GM18511 (cell line): ENCODE results near the gene EIF4ENIF1.
A peak's percentile ranks its signal among the peaks of the same experiment; 100 is the strongest.
"Not testable (repeated sequence)": the region's sequence is repeated elsewhere in the genome, so short reads cannot be mapped to it uniquely, and the experiment has no call there.

Experiments used
- ATAC-seq: cut with Tn5 transposase; IDR thresholded peaks from one replicate; pipeline ENCODE4 v1.9.1; 2021; ENCODE audit warnings: mild to moderate bottlenecking, moderate library complexity; ENCODE audit not compliant: unreplicated experiment

The EIF4ENIF1 gene

DNA sequence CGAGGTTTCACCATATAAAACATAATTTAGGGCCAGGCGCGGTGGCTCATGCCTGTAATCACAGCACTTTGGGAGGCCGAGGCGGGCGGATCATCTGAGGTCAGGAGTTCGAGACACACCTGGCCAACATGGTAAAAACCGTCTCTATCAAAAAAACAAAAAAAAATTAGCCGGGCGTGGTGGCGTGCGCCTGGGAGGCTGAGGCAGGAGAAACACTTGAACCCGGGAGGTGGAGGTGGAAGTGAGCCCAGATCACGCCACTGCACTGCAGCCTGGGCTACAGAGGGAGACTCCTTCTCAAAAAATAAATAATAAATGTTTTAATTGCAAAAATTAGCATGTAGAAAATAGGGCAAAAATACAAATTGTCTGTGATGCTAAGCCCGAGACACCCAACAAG, 5.7 kb upstream of the EIF4ENIF1 start:
- ATAC-seq = no peak

DNA sequence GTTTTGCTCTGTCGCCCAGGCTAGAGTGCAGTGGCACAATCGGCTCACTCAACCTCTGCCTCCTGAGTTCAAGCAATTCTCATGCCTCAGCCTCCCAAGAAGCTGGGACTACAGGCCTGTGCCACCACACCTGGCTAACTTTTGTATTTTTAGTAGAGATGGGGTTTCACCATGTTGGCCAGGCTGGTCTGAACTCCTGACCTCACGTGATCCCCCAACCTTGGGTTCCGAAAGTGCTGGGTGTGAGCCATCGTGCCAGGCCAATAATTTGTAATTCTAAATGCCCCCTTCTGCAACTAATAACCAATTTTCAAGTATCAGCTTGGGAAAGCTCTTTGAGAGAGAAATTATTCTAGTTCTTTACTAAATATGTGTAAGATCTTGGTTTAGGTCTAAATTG, 3.7 kb upstream of the EIF4ENIF1 start:
- ATAC-seq = not testable (repeated sequence)

DNA sequence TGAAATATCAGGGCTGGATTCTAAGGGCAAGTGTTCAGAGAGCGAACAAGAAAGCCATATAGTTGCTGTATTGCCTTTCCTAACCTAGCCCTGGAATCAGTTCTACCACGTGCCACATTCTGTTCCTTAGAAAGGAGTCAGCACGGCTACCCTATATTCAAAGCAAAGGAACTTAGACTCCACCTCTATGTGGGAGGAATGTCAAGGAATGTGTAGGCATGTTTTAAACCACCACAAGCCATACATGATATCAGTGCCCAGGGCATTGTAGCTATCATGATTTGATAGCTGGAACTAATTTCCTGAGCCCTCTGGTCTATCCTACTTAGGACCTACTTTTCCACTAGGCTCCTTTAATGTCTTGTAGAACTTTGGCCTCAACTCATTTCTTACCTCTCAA, 2.5 kb upstream of the EIF4ENIF1 start:
- no peak for ATAC-seq

DNA sequence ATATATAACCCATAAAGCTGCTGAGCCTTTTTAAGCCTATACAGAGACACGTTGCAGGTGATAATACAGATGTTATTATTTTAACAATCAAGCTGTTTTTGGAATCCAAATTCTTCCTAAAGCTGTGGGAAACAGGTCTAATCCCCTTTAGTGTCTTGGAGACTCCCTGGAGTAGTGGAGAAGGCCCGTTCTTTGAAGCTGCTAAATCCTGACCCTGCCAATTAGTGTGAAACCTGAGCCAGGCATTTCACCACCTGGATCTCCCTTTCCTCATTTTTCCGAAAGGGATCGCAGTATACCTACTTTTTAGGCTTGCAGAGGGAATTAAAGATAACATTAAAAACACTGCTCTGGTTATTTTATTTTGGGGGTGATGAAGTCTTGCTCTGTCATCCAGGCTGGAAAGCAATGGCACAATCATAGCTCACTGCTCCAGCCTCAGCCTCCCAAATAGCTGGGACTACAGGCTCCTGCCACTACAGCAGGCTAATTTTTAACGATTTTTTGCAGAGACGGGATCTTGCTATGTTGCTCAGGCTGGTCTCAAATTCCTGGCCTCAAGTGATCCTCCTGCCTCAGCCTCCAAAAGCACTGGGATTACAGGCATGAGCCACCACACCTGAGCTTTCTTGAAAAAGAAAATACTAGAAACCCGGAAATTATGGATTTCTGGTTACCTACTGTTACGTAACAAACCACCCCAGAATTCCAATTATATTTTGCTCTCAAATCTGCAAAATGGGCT, 1.7 kb upstream of the EIF4ENIF1 start:
- no peak for ATAC-seq

DNA sequence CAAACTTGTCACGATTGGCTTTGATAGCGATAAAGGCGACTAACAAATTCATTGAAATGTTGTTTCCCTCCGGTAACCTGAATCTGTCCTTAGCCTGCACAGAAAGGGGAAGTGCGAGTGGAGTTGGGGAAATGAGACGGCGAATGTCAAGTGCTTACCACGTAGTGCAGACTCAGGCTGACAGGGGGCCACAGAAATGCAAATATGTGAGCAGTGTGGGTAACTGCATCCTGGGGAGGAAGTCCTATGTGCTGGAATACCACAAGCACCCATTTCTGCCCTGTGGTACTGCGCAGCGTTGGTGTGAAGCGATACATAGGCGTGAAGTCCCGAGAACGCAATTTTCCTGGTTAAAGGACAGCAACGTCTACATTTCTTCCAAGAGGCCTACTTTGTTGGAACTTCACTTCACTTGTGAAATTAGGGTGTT, 869 bp upstream of the EIF4ENIF1 start:
- peak; percentile 61 for ATAC-seq

DNA sequence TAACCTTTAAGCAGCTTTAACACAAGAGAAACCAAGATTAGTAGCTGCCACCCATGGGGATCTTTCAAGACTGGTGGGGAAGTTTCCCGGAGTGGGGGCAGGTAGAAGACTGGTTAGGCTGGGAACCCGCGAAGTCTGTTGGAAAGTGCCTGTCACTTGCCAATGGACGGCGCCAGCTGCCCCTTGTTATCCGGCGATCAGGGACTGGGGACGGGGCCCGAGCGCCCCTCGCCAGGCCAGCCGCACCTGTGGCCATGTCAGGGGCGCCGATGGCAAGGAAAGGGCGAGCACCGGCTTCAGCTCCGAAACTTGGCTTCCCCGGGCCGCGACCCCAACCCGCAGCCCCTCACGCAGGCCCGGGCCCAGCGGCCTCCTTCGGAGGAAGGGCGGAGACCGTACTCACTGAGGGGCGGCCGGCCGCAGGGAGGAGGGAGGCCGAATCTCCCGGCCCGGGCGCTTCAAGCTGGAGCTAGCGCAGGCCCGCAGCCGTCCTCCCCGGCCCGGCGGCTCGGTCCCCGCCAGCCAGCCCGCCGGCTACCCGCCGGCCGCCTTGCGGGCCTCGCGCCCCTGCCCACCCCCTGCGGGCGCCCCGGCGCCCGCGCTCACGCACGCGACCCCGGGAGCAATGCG, 539 bp downstream of the EIF4ENIF1 start:
- ATAC-seq = peak; percentile 14

DNA sequence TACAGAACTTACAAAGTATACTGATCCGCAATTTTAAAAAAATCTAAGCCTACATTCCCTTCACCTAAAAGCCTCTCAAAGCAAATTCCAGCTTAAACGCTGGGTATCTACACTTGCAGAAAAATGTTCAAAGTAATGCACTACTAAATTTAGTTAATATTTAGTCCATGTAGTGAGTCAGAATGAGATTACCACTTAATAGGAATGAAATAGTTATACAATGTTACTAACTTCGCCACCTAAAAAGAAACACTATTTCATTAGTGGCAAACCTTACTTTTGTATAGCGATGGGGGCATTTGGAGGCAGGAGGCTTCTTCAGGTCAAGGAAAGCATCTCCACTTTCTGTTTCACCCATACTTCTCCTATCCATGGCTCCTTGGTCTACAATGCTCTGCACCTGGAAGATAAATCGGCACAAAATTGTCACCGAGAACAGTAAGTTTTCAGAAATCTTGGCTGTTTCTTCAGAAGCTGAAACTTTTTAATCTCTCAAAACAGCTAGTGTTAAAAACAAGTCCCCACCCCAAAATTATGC, 1.2 kb downstream of the EIF4ENIF1 start:
- ATAC-seq = no peak

DNA sequence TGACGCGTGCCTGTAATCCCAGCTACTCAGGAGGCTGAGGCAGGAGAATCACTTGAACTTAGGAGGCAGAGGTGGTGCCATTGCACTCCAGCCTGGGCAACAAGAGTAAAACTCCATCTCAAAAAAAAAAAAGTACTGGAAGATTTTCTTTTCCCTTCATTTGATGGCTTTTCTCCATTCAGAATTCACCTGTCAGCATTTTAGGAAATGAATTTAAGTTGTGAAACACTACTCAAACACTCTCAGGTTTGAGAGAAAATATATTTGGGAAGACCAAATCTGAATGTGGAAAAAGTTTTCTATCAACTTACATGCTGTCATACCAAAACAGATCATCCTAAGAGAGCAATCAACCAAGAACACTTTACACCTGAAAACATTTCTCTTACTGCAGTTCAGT, 2.7 kb downstream of the EIF4ENIF1 start:
- ATAC-seq = no peak

DNA sequence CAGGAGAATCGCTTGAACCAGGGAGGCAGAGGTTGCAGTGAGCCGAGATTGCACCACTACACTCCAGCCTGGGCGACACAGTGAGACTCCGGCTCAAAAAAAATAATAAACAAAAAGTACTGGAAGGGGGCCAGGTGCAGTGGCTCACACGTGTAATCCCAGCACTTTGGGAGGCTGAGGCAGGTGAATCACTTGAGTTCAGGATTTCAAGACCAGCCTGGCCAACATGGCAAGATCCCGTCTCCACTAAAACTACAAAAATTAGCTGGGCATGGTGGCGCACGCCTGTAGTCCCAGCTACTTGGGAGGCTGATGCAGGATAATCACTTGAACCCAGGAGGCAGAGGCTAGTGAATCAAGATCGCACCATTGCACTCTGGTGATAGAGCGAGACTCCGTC, 3.3 kb downstream of the EIF4ENIF1 start:
- not testable (repeated sequence) for ATAC-seq

DNA sequence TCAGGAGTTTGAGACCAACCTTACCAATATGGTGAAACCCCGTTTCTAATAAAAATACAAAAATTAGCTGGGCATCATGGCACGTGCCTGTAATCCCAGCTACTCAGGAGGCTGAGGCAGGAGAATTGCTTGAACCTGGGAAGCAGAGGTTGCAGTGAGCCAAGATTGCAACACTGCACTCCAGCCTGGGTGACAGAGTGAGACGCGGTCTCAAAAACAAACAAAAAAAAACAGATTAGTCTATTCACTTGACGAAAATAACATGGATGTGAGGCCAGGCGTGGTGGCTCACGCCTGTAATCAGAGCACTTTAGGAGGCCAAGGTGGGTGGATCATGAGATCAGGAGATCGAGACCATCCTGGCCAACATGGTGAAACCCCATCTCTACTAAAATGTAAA, 7.2 kb downstream of the EIF4ENIF1 start:
- not testable (repeated sequence) for ATAC-seq

DNA sequence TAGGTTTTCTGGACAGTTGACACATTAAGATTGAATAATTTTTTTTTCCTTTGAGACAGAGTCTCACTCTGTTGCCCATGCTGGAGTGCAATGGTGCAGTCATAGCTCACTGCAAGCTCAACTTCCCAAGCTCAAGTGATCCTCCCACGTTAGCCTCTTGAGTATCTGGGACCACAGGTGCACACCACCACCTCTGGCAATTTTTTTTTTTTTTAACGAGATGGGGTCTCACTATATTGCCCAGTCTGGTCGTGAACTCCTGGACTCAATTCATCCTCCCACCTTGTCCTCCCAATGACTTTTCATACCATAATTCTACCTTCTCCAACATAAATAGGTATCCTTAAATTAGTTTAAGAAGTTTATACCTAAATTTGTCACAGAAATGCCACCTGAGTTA, 8.5 kb downstream of the EIF4ENIF1 start:
- no peak for ATAC-seq

DNA sequence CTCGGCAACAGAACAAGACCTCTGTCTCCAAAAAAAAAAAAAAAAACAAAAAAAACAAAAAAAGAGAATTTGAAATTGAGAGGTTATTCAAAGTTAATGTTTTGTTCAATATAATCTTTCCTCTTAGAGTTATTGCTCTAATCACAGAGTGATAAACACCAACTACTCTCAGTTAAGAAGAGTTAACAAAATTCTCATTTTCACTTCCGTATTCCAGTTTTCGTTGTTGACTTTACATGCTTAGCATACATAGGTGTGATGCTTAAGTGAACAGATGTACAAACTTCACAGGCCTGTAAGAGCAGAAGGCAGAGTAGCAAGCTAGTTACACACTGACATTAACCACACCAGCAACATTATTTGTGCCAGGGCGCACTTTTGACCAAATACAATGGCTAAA, 12.3 kb downstream of the EIF4ENIF1 start:
- ATAC-seq = peak; percentile 68

DNA sequence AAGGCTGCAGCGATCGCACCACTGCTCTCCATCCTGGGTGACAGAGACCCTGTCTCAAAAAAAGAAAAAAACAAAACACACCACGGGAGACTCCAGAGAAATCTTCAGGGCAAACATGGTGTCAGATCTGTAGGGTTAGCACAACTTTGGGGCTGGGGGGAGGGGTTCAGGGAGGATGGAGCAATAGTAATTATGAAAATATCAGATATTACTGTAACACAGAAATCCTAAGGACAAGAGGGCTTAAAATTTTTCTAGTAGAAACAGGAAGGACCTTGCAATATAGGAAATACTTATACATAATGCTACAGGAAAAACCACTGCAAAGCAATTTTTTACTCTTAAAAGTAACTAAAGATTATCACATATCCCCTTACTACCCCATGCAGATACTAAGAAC, 13.8 kb downstream of the EIF4ENIF1 start:
- ATAC-seq = no peak

DNA sequence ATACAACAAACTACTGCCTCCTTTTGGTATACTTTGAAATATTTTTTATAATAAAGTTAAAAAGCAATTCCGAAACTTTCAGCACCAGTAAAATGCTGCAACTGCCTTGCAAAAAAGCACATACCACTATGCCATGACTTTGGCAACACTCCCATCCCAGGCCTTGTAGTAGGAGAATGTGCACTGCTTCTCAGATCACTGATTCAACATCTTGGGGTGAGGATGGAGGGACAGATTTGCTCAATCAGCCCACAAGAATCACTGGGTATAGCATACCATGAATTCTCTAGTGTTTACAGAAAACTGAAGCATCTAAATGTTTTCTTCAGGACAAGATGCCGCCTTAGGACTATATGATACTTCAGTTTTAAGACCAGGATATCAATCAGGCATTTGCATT, 14.9 kb downstream of the EIF4ENIF1 start:
- ATAC-seq = no peak

DNA sequence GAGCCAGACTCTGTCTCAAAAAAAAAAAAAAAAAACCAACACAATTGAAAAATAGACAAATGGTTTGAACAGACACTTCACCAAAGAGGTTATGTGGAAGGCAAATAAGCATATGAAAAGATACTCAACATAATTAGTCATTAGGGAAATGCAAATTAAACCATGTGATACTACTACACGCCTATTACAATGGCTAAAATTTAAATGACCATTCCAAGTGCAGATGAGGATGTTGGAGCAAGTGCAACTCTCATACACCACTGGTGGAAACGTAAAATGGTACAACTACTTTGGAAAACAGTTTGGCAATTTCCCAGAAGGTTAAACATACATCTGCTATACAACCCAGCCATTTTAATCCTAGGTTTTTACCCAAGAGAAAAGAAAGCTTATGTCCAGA, 24.3 kb downstream of the EIF4ENIF1 start:
- no peak for ATAC-seq

DNA sequence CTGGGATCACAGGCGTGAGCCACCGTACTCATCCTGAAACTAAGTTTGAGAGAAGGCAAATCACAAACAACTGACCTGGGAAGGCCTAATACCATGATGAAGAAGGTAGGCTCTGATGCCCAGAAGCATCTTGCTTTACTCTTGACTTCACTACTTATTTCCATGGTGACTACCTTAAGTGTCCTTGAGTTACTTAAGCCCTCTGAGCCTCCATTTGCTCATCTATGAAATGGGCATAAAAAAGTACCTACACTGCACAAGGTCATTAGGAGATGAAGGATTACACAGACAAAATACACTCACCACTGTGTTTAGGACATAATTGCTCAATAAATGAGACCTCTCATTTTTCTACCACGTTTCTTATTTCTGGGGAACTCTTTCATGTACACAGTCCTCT, 27.9 kb downstream of the EIF4ENIF1 start:
- no peak for ATAC-seq

DNA sequence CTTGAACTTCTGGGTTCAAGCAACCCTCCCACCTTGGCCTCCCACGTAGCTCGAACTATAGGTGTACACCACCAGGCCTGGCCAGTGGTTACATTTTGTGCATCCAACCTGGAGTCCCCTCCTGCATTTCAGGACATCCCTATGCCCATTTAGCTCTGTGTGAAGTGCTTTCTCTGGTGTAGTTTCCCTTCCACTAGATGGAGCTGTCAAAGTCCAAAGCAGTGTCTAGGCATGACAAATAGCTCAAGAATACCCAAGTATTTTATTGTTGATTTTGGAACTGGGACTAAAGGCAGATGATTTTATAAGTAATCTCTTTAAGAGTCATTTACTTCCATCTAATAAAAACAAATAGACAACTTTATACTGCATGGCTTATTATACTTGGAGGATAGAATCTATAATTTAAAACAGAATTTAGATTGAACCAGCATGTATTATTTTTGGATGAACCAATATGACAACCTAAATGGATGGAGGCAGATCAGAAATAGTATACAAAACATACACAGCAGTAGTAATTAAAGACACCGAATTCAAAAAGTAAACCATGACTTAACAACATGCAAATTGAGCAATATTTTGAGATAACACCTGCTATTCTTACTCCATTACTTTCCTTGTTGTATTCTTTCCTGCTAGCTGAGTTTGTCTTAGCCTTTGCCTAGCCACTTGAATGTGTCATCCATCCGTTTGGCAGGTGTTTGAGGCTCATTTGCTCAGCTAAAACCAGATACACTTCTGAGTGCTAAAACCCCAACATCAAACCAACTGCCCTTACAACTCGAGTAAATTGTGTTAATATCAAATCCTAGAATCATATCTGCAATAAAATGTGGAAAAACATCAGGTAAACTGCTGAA, 37.7 kb downstream of the EIF4ENIF1 start:
- no peak for ATAC-seq

DNA sequence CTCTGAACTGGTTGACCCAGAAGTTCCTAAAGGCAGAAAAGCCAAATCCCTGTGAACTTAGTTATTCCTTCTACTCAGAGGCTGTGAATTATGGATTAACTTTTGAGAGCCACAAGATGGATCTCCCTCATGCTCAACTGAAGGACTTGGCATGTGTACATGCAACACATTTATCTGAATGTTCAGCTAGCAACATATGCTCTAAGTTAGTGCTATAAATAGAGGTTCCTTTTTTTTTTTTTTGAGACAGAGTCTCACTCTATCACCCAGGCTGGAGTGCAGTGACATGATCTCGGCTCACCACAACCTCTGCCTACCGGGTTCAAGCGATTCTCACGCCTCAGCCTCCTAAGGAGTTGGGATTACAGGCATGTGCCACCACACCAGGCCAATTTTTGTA, 40.1 kb downstream of the EIF4ENIF1 start:
- no peak for ATAC-seq

DNA sequence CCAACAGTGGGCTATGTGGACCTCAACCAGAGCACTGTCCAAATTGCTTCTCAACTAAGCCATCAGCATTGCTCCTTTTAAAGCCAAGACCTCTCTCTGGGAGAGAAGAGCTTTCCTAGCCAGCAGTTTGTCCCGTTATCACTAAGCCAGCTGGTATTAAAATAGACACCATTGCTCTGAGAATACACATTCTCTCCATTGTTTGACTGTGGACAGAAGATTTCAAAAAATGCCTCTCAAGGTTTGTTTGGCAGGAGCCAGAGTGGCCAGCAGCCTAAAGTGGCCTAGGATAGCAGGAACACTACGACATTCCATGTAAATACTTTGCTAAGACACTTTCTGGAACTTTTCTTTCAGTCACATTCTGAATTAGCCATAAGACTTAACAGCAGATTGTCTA, 41.3 kb downstream of the EIF4ENIF1 start:
- no peak for ATAC-seq

DNA sequence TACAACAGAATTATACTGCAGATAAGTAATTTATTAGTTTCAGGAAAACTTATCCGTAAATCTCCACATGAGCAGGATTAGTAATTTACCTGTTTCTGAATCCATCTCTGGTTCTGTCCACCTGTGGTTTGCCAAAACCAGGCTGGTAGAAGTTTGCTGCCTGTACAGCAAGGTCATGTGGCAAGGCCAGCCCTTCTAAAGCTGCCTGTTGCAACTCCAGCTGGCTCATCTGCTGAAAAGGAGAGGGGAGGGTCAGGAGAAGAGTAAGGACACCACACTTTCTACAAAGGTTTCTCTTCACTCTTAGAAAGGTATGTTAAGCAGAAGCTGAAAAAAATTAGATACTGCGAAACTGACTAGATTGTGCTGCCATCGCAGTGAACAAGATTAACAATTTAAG, 42.3 kb downstream of the EIF4ENIF1 start:
- no peak for ATAC-seq

DNA sequence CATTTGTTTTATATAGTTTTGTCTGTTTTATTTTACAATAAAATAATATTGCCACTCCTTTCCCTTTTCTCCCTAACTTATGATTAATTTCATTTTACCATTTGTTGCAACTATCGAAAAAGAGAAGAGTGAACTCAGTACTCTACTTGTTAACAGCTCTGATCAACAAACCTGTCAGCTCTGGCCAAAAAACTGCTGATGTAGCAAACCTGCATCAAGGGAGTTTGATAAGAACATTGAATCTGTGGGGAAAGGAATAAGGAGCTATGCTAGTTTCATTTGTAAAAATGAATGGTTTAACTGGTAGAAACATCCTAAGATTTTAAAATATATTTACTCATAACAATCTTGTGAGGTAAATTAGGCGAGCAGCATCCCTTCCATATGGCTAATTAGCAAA, 42.9 kb downstream of the EIF4ENIF1 start:
- ATAC-seq = no peak

DNA sequence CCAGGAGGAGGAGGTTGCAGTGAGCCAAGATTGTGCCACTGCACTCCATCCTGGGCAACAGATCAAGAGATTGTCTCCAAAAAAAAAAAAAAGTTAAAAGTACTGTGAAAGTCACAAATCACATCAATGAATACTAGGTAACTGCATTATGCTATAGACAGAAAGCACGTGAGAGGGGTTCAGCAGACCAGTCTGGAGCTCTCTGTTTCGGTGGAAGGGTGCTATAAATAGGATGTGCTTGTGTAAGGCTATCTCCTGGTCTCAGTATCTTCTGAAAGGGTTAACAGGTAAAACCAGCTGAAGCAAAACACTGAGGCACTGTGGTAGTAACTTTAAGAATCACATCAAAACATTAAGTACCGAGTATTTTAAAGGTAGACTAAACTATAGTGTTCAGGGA, 43.4 kb downstream of the EIF4ENIF1 start:
- ATAC-seq = no peak
